Loucy (cell line): ENCODE measurements around the gene TAP1.

ENCODE experiments used
- EZH2phosphoT487 ChIP-seq: fragments of 200-600 bp; IDR thresholded peaks from 2 replicates; pipeline ENCODE4 v1.6.1; 2018; ENCODE audit warnings: antibody characterized with exemption, mild to moderate bottlenecking, moderate library complexity, borderline replicate concordance
- TF ChIP-seq, protein P1 (sequence below): fragments of 200-600 bp; sonication (generic); conservative IDR thresholded peaks from 2 replicates; pipeline ENCODE4 v1.5.1; 2014; ENCODE audit warnings: mild to moderate bottlenecking, antibody characterized with exemption, low read length

DNA sequence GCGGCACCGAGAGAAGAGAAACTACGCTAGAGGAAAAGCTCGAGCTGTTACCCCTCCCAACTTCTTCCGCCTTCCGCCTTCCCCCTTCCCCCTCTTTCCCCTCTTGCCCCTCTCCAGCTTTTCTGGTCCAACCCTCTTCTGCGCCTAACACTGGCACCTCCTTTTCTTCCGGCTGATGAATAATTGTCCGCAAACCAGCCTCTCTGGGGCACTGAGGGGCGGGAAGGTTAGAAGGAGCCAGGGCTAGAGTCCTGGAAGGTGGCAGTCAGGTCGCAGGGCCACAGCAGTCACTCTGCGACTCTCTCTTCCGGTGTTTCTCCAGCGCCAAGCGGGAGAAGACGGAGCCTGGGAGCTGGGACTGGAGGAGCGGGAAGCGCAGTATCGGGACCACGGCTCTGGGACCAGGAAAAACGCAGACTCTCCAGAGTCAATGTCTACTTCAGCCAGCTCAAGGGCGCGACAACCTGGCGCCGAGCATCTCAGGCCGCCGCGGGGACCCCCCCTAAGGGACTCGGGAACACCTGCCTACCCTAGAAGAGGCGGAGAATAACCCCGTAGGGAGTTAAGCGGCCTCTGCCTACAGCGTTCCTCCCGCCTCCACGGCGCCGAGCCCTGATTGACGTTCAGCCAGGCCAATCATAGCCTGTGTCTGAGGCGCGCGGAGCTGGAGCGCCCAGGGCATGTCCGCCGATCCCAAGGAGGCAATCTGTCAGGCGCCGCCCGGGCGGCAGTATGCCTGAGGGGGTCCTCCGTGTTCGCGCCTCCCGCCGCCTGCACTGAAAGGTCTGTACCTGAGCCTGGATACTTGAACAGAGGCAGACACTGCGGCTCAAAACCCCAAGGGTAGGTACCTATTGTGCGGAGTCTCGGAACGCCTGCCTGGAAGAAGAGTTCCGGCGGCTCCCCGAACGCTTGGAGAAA lies 40.8 kb upstream of the TAP1 start:
- TF ChIP-seq, protein P1, sequence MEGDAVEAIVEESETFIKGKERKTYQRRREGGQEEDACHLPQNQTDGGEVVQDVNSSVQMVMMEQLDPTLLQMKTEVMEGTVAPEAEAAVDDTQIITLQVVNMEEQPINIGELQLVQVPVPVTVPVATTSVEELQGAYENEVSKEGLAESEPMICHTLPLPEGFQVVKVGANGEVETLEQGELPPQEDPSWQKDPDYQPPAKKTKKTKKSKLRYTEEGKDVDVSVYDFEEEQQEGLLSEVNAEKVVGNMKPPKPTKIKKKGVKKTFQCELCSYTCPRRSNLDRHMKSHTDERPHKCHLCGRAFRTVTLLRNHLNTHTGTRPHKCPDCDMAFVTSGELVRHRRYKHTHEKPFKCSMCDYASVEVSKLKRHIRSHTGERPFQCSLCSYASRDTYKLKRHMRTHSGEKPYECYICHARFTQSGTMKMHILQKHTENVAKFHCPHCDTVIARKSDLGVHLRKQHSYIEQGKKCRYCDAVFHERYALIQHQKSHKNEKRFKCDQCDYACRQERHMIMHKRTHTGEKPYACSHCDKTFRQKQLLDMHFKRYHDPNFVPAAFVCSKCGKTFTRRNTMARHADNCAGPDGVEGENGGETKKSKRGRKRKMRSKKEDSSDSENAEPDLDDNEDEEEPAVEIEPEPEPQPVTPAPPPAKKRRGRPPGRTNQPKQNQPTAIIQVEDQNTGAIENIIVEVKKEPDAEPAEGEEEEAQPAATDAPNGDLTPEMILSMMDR, result no peak
- TF ChIP-seq EZH2phosphoT487, result no peak
